Neural cell (in vitro differentiated cells): ENCODE data around the gene SNX6. TPM values are rescaled to one million over a fixed set of nuclear protein-coding genes. Genes with fewer than 3 reads are reported as not detected.

Experiments used
- H2AFZ ChIP-seq: fragments of 200-600, 300-800 bp; sonication (generic), shearing (Covaris generic); 2 replicates; pipeline ENCODE4 v1.6.0; 2014; ENCODE audit warnings: low read depth, mild to moderate bottlenecking, antibody characterized with exemption, low read length, moderate library complexity
- H3F3A ChIP-seq: fragments of 200-600 bp; shearing (Covaris generic); 2 replicates; pipeline ENCODE4 v1.6.1; 2016; ENCODE audit warnings: mild to moderate bottlenecking, moderate library complexity, mixed read lengths, antibody characterized with exemption, low read length; ENCODE audit not compliant: insufficient read depth, poor library complexity, severe bottlenecking
- H3K27ac ChIP-seq: fragments of 200-600, 300-800 bp; sonication (generic), shearing (Covaris generic); 2 replicates; pipeline ENCODE4 v1.5.1; 2014; ENCODE audit warnings: mild to moderate bottlenecking, low read length, moderate library complexity
- H3K27me3 ChIP-seq: fragments of 300-800, 200-600 bp; sonication (generic), shearing (Covaris generic); 2 replicates; pipeline ENCODE4 v1.6.0; 2014; ENCODE audit warnings: mild to moderate bottlenecking, low read depth, low read length, moderate library complexity; ENCODE audit not compliant: insufficient read depth
- H3K36me3 ChIP-seq: fragments of 300-800, 200-600 bp; sonication (generic), shearing (Covaris generic); 2 replicates; pipeline ENCODE4 v1.5.1; 2014; ENCODE audit warnings: mild to moderate bottlenecking, antibody characterized with exemption, low read length, moderate library complexity; ENCODE audit not compliant: insufficient read depth
- H3K4me2 ChIP-seq: fragments of 300-800, 200-600 bp; sonication (generic), shearing (Covaris generic); 2 replicates; pipeline ENCODE4 v1.6.0; 2014; ENCODE audit warnings: mild to moderate bottlenecking, low read length
- H3K4me3 ChIP-seq: fragments of 300-800, 200-600 bp; sonication (generic), shearing (Covaris generic); 2 replicates; pipeline ENCODE4 v1.5.1; 2014; ENCODE audit warnings: mild to moderate bottlenecking, low read length, moderate library complexity
- H3K79me2 ChIP-seq: fragments of 200-600 bp; shearing (Covaris generic); replicated peaks from 2 replicates; pipeline ENCODE4 v1.6.0; 2014; ENCODE audit warnings: mild to moderate bottlenecking, low read length, moderate library complexity; ENCODE audit not compliant: insufficient read depth
- H3K9ac ChIP-seq: fragments of 300-800, 200-600 bp; sonication (generic), shearing (Covaris generic); 2 replicates; pipeline ENCODE4 v1.6.1; 2016; ENCODE audit warnings: mild to moderate bottlenecking, low read length, mixed read lengths
- H3K9me2 ChIP-seq: fragments of 200-600 bp; shearing (Covaris generic); 2 replicates; pipeline ENCODE4 v1.6.1; 2016; ENCODE audit warnings: mild to moderate bottlenecking, low read length, mixed read lengths; ENCODE audit not compliant: insufficient read depth
- H3K9me3 ChIP-seq: fragments of 200-600, 300-800 bp; sonication (generic), shearing (Covaris generic); 2 replicates; pipeline ENCODE4 v1.6.1; 2016; ENCODE audit warnings: mild to moderate bottlenecking, mixed run types, low read length, moderate library complexity, mixed read lengths
- H4K20me1 ChIP-seq: fragments of 200-600 bp; shearing (Covaris generic); 2 replicates; pipeline ENCODE4 v1.6.1; 2016; ENCODE audit warnings: mild to moderate bottlenecking, mixed run types; ENCODE audit not compliant: insufficient read depth
- EP300 ChIP-seq: fragments of 450-650 bp; conservative IDR thresholded peaks from 2 replicates; pipeline ENCODE4 v1.6.1; 2014; ENCODE audit warnings: antibody characterized with exemption, mild to moderate bottlenecking, moderate library complexity; ENCODE audit not compliant: poor library complexity, severe bottlenecking
- EZH2 ChIP-seq: fragments of 200-600, 300-800 bp; shearing (Covaris generic), sonication (generic); IDR thresholded peaks from 2 replicates; pipeline ENCODE4 v1.6.1; 2014; ENCODE audit warnings: antibody characterized with exemption, low read length, borderline replicate concordance, mild to moderate bottlenecking; ENCODE audit not compliant: insufficient read depth, poor library complexity, severe bottlenecking
- MXI1 ChIP-seq: fragments of 450-650 bp; conservative IDR thresholded peaks from 2 replicates; pipeline ENCODE4 v1.6.1; 2014; ENCODE audit warnings: antibody characterized with exemption, mild to moderate bottlenecking; ENCODE audit not compliant: poor library complexity, severe bottlenecking
- POLR2AphosphoS5 ChIP-seq: IDR thresholded peaks from 2 replicates; pipeline ENCODE4 v1.6.1; 2012
- RAD21 ChIP-seq: fragments of 450-650 bp; conservative IDR thresholded peaks from 2 replicates; pipeline ENCODE4 v1.6.1; 2014; ENCODE audit warnings: antibody characterized with exemption, mild to moderate bottlenecking, moderate library complexity
- SMC3 ChIP-seq: fragments of 450-650 bp; conservative IDR thresholded peaks from 2 replicates; pipeline ENCODE4 v1.6.1; 2014; ENCODE audit warnings: antibody characterized with exemption, mild to moderate bottlenecking, moderate library complexity; ENCODE audit not compliant: poor library complexity
- TAF1 ChIP-seq: IDR thresholded peaks from 2 replicates; pipeline ENCODE4 v1.6.1; 2012; ENCODE audit warnings: low read depth
- polyA plus RNA-seq: library from polyadenylated mRNA; depleted of rRNA; stranded (reverse); fragments of >200 nt; gene quantifications from 2 replicates; pipeline ENCODE4 v1.2.3, GENCODE V29; 2014
- TF ChIP-seq, protein P1 (sequence below): fragments of 450-650 bp; IDR thresholded peaks from 2 replicates; pipeline ENCODE4 v1.5.1; 2014; ENCODE audit warnings: antibody characterized with exemption, mild to moderate bottlenecking, moderate library complexity; ENCODE audit not compliant: poor library complexity, severe bottlenecking
- TF ChIP-seq, protein P2 (sequence below): IDR thresholded peaks from 2 replicates; pipeline ENCODE4 v1.6.1; 2012; ENCODE audit warnings: borderline replicate concordance

SNX6 gene
- polyA plus RNA-seq, 1 donor from 2014 or later = 129 TPM

DNA sequence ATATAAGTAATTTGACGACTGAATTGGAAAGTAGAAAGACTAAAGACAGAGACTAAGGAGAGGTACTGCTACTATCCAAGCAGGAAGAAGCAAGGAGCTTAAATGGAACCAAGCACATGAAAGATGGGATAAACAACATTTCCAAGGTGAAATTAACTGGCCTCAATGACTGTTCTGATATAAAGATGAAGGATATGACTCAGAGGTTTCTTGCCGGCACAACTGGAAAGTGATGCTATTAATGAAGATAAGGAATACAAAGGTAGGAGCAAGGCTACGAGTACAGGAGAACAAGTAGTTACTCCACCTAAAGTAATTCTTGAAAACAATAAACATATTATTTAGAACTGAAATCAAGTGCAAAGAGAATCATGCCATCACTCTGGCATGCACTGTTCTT, 6.4 kb downstream of the SNX6 start:
- peaks cover 8% of the 10 kb centered on the region for H3K79me2 ChIP-seq
- no peak overlapping the region for H3K4me3 ChIP-seq
- no peak overlapping the region for H3K27ac ChIP-seq
- no peaks in the 10 kb centered on the region for H3F3A ChIP-seq
- H2AFZ ChIP-seq = no peak overlapping the region
- no peaks in the 10 kb centered on the region for H3K9me2 ChIP-seq
- TF ChIP-seq POLR2AphosphoS5 (no peak), RAD21 (no peak), TAF1 (no peak), EZH2 (no peak), SMC3 (no peak), MXI1 (no peak), EP300 (no peak)
- TF ChIP-seq, protein P1, sequence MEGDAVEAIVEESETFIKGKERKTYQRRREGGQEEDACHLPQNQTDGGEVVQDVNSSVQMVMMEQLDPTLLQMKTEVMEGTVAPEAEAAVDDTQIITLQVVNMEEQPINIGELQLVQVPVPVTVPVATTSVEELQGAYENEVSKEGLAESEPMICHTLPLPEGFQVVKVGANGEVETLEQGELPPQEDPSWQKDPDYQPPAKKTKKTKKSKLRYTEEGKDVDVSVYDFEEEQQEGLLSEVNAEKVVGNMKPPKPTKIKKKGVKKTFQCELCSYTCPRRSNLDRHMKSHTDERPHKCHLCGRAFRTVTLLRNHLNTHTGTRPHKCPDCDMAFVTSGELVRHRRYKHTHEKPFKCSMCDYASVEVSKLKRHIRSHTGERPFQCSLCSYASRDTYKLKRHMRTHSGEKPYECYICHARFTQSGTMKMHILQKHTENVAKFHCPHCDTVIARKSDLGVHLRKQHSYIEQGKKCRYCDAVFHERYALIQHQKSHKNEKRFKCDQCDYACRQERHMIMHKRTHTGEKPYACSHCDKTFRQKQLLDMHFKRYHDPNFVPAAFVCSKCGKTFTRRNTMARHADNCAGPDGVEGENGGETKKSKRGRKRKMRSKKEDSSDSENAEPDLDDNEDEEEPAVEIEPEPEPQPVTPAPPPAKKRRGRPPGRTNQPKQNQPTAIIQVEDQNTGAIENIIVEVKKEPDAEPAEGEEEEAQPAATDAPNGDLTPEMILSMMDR = no peak
- TF ChIP-seq, protein P2, sequence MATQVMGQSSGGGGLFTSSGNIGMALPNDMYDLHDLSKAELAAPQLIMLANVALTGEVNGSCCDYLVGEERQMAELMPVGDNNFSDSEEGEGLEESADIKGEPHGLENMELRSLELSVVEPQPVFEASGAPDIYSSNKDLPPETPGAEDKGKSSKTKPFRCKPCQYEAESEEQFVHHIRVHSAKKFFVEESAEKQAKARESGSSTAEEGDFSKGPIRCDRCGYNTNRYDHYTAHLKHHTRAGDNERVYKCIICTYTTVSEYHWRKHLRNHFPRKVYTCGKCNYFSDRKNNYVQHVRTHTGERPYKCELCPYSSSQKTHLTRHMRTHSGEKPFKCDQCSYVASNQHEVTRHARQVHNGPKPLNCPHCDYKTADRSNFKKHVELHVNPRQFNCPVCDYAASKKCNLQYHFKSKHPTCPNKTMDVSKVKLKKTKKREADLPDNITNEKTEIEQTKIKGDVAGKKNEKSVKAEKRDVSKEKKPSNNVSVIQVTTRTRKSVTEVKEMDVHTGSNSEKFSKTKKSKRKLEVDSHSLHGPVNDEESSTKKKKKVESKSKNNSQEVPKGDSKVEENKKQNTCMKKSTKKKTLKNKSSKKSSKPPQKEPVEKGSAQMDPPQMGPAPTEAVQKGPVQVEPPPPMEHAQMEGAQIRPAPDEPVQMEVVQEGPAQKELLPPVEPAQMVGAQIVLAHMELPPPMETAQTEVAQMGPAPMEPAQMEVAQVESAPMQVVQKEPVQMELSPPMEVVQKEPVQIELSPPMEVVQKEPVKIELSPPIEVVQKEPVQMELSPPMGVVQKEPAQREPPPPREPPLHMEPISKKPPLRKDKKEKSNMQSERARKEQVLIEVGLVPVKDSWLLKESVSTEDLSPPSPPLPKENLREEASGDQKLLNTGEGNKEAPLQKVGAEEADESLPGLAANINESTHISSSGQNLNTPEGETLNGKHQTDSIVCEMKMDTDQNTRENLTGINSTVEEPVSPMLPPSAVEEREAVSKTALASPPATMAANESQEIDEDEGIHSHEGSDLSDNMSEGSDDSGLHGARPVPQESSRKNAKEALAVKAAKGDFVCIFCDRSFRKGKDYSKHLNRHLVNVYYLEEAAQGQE = no peak
- no peaks in the 10 kb centered on the region for H3K36me3 ChIP-seq
- no peaks in the 10 kb centered on the region for H3K27me3 ChIP-seq
- H4K20me1 ChIP-seq = no peaks in the 10 kb centered on the region
- no peak overlapping the region for H3K4me2 ChIP-seq
- no peak overlapping the region for H3K9ac ChIP-seq
- H3K9me3 ChIP-seq = no peaks in the 10 kb centered on the region

DNA sequence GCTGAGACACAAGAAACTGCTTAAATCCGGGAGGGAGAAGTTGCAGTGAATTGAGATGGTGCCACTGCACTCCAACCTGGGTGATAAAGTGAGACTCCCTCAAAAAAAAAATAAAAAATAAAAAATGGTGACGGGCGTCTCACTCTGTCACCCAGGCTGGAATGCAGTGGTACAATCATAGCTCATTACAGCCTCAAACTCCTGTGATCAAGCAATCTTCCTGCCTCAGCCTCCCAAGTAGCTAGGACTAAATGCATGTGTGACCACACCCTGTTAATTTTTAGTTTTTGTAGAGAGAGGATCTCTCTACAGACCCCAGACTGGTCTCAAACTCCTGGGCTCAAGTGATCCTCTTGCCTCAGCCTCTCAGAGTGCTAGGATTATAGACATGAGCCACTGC, 9.1 kb downstream of the SNX6 start:
- Histone ChIP-seq H4K20me1 (no peaks in the 10 kb centered on the region), H2AFZ (no peak overlapping the region), H3K9ac (no peak overlapping the region), H3F3A (no peaks in the 10 kb centered on the region), H3K79me2 (no peaks in the 10 kb centered on the region), H3K27ac (no peak overlapping the region), H3K36me3 (no peaks in the 10 kb centered on the region), H3K4me3 (no peak overlapping the region), H3K9me2 (no peaks in the 10 kb centered on the region), H3K9me3 (no peaks in the 10 kb centered on the region), H3K27me3 (no peaks in the 10 kb centered on the region), H3K4me2 (no peak overlapping the region)
- TF ChIP-seq, protein P2 = no peak
- TF ChIP-seq, protein P1 = no peak
- TF ChIP-seq MXI1 (no peak), EP300 (no peak), RAD21 (no peak), POLR2AphosphoS5 (no peak), EZH2 (no peak), SMC3 (no peak), TAF1 (no peak)
